Tibial nerve (tissue), 4 donors: ENCODE results near the gene FBXO21.

ENCODE experiments used
- CTCF ChIP-seq, 5 experiments: fragments of 200-600 bp in 3 of 5; fragments of 450-650 bp in 2 of 5; sonication (generic) in 3 of 5; IDR thresholded peaks; one replicate each; pipeline ENCODE4 v1.5.1; 2016 to 2019; ENCODE audit warnings: antibody characterized with exemption in 5 of 5, mild to moderate bottlenecking in 3 of 5, moderate library complexity in 2 of 5
- EP300 ChIP-seq, 2 donors: sonication (generic); formaldehyde crosslinking; IDR thresholded peaks; one replicate each; pipeline ENCODE4 v1.6.1; 2017; ENCODE audit warnings: antibody characterized with exemption in 2 of 2, mild to moderate bottlenecking in 1 of 2

GRCh38 chr12:117161460-117162166 lies 28.7 kb downstream of the FBXO21 start:
- no peak for TF ChIP-seq CTCF (IDR thresholded peaks at IDR 0.05)
- TF ChIP-seq EP300 (IDR thresholded peaks at IDR 0.05): no peak
